Effector CD8-positive, alpha-beta T cell (primary cell): ENCODE measurements around the gene CARD16.
A peak's percentile ranks its signal among the peaks of the same experiment; 100 is the strongest.
"Not testable (repeated sequence)": the region's sequence is repeated elsewhere in the genome, so short reads cannot be mapped to it uniquely, and the experiment has no call there.

Source experiments
- DNase-seq: peaks from one replicate; lab custom pipeline; 2025; lab: John Stamatoyannopoulos, UW

The CARD16 gene

DNA sequence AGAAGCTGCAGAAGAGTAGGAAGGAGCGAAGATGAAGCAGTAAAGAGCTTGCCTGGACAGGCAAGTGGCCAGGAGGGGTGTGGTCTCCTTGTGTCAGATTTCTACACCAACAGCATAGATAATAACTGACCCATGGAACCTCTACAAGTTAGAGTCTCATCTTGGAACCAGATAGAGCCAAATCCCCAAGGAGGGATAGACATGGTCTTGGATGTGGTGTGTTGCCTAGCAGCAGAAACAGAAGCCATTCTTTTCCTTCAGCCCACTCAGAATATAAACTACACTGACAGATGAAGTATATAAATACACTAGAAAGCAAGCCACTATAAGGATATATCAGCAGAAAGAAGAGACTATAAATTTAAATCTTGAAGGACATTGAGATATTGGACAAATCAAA is 4.3 kb upstream of the CARD16 start:
- no peak for DNase-seq

GRCh38 chr11:105046898-105047579 is 1.9 kb upstream of the CARD16 start:
- DNase-seq: no peak

DNA sequence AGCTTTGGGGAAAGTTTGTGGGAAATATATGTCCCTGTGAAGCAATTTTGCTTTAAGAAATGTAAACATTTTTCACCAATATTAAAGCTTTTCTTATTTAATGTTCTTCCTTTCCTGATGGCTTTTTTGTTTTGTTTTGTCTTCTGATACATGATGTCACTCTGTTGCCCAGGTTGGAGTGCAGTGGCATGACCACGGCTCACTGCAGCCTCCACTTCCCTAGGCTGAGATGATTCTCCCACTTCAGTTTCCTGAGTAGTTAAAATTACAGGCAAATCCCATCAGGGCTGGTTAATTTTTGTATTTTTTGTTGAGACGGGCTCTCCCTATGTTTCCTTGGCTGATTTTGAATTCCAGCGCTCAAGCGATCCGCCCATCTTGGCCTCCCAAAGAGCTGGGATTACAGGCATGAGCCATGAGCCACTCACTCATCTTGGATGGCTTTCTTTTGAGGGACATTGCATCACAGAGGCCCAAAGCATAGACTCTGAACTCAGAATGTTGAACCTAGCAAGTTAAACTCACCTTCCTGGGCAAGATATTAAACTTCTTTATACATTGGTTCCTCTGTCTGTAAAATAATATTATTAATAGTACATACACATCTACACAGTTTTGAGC is 651 bp upstream of the CARD16 start:
- DNase-seq: no peak

- no peak for DNase-seq
Observed at GRCh38 chr11:105042178-105042577, 3.0 kb downstream of the CARD16 start.

DNA sequence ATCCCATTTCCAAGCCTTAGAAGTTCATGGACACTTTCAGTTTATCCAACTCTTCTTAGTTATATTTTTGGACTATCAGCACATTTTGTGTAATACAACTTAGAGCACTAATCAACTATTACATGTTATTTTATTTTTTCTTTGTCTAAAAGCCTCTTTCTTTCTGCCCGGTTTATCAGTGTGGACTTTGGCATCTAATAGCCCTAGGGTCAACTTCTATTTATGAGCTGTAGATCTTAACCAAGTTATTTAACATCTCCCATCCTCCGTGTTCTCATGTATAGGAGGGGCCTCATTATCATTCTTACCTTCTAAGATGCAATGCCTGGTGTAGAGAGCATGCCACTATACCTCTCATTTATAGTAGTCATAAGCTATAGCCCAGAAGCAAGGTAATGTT is 4.4 kb downstream of the CARD16 start:
- DNase-seq: no peak

- DNase-seq: no peak
Observed at GRCh38 chr11:105034813-105035620, 10.1 kb downstream of the CARD16 start, which contains the start of gene CASP1. Gene CASP1 (minus strand): TSS chr11:105035144. CDS start chr11:105035113, 31 bp downstream.

DNA sequence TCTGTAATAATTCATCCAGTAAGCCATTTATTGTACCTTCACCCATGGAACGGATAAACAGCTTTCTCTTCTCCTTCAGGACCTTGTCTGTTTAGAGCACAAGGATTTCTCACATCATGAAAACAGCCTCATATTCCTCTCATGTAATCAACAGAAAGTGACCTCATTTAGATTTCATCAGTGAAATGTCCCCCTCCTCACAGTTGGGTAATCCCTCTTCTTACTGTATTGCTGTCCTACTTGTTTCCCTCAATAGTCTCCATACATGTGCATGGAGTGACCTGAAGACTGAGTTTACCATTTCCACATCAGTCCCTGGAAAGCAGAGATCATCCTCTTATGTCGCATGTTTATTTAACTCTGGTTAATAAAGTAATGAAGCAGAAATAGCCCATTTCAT is 10.7 kb downstream of the CARD16 start:
- DNase-seq: not testable (repeated sequence)

DNA sequence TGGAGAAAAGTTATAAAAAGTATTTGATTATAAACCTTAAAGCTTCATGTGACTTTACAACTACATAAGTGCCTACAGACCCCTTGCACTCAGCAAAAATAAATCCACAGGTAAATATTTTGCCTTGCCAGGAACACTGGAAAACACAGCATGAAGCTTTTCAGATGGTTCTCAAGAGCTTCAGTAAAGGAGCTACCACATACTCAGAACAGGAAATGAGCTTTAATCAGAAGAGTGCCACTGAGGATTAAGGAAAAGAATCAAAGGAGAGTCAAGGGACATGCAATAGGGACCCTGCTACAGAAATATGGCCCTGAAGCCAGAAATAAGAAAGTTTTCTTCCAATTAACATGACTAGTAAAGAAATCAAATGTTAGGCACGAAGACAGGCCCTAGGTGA is 11.4 kb downstream of the CARD16 start:
- no peak for DNase-seq

GRCh38 chr11:105033343-105033742 is 11.8 kb downstream of the CARD16 start:
- DNase-seq: no peak

GRCh38 chr11:105032495-105032894 is 12.6 kb downstream of the CARD16 start:
- DNase-seq: no peak

DNA sequence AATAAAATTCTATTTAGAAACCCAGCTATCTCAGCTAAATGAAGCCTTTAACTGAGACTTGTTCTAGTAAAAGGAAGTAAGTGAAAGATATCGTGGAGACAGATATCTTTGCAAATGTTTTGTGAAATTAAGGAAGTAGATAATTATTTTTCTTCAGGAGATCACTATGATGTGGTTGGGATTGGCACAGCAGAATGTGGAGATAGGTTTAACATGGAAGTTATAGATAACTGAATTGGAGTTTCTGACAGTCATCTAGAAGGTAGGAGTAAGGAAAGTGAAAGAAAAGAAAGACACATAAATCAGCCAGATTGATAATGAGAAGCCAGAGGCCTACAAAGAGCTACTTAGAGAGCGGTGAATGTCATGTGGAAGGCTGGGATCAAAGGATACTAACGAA is 17.5 kb downstream of the CARD16 start:
- DNase-seq: no peak

- no peak for DNase-seq
Observed at GRCh38 chr11:105024394-105024793, 20.7 kb downstream of the CARD16 start.

DNA sequence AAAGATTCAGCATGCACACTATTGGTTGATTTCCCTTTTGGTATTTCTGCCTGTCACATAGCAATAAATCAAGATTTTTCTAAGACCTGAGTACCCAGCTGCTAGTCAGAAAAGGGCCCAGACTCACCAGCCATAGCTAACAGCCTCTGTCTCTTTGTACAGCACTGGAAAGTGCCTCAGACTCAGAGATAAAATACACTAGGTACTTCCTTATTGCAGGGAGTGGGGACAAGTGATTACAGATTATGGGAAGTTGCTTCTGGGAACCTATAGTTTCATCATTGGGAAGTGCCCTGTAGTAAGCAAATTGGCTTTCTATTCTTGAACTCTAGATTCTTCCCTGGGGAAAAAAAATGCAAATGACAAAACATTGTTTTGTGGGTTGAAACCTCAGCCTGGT is 22.1 kb downstream of the CARD16 start, which contains the start of gene CASP5:
CASP5 (minus strand) TSS at position 166 of the 400 bp plus-strand sequence; CDS start at position 134, 32 bp downstream.
- no peak for DNase-seq

- no peak for DNase-seq
Observed at GRCh38 chr11:105022527-105022926, 22.6 kb downstream of the CARD16 start.

- DNase-seq: no peak
Observed at GRCh38 chr11:105007463-105007862, 37.7 kb downstream of the CARD16 start.

GRCh38 chr11:105005451-105005845 is 39.7 kb downstream of the CARD16 start:
- DNase-seq: no peak

DNA sequence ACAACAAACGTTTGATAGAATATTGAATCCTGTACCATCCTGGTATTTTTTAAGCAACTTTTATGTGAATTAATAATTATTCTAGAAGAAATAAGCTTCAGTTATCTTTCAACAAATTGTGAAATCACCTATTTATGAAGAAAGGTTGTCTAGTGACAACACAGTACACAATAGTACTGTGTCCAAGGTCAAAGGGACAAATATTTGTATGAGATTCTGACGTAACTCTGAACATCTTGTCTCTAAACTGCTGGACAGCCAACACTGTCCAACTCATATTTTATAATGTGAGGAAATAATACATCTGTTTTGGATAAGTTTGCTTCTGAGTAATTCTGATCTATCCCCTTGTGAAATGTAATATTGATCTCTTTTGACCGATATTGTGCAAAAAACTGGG is 41.1 kb downstream of the CARD16 start:
- no peak for DNase-seq

- no peak for DNase-seq
Observed at GRCh38 chr11:105003151-105003550, 42.0 kb downstream of the CARD16 start.

GRCh38 chr11:105000797-105001196 is 44.3 kb downstream of the CARD16 start:
- peak; percentile 26 for DNase-seq

GRCh38 chr11:105000167-105000566 is 45.0 kb downstream of the CARD16 start:
- no peak for DNase-seq

DNA sequence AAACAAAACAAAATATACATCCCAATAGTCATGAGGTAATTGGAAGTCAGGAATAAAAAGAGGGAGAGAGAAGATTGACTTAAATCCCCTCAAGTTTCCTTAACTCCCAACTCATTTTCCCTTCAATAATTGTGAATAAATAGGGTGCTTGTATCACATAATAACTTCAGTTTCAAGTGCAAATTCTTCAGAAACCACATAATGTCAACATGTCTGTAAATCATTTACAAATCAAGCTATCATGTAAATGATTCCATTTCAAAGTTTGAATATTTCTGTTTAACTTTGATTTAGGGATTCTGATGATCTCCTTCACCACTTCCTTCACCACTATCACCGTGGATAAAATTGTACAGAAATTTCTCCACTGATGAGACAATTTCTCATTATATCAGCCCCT is 45.4 kb downstream of the CARD16 start:
- DNase-seq: no peak

DNA sequence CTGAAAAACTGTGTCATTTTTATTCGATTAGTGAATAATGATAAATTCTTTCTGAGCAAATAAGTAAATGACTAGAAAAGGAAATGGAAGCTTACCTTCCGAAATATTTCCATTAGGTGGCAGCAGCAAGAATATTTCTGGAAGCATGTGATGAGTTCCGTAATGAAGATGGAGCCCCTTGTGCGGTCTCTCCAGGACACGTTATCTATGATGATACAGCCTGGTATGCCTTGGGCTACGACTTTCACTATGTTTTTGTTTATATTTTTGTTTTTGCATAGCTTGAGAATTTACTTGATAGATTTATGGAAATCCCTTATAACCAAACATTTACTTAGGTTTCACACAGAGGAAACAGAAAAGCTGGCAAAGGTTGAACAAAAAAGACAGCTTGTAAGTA is 47.8 kb downstream of the CARD16 start:
- no peak for DNase-seq

DNA sequence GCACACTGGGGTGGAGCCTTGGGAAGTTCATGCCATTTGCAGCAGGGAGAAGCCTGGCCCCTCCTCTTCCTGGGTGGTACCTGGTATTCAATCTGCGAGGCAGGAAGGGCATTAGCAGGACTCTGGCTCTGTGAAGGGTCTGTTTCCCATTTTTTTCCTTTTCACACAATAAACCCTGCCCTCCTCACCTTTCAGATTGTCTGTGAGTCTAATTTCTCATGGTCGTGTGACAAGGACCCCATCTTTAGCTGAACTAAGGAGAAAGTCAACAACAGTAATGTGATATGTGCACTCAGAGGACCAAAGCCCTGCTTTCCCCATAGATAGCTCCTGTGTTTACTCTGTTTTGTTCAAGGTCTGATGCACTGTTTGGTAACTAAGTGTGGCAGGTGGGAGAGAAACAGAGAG is 50.1 kb downstream of the CARD16 start:
- DNase-seq: no peak
